Activated CD4-positive, alpha-beta memory T cell treated with anti-CD3 and anti-CD28 coated beads for 36 hours (primary cell): ENCODE measurements around the gene F10. TPM values are rescaled to one million over a fixed set of nuclear protein-coding genes. Genes with fewer than 3 reads are reported as not detected.

Source experiments
- CTCF ChIA-PET: fragments of 350-600 bp; sonication (Branson Sonifier 250); formaldehyde crosslinking; loops from one replicate; lab custom pipeline; 2021; ENCODE audit warnings: antibody characterized with exemption, inconsistent platforms; lab: Charles Lee
- POLR2A ChIA-PET: fragments of 350-600 bp; sonication (Branson Sonifier 250); formaldehyde crosslinking; loops from one replicate; lab custom pipeline; 2021; ENCODE audit warnings: antibody characterized with exemption; lab: Charles Lee
- DNase-seq: peaks from one replicate; pipeline ENCODE4 v3.0.0-alpha.2; 2020
- H3K27ac Mint-ChIP-seq: one replicate; pipeline ENCODE4 v1.8.0; 2021; ENCODE audit warnings: mixed read lengths
- H3K27me3 Mint-ChIP-seq: one replicate; pipeline ENCODE4 v1.8.0; 2021; ENCODE audit warnings: mixed read lengths
- H3K36me3 Mint-ChIP-seq: one replicate; pipeline ENCODE4 v1.8.0; 2021; ENCODE audit warnings: mixed read lengths
- H3K4me1 Mint-ChIP-seq: one replicate; pipeline ENCODE4 v1.8.0; 2021; ENCODE audit warnings: low read depth, mixed read lengths
- H3K4me3 Mint-ChIP-seq: one replicate; pipeline ENCODE4 v1.8.0; 2021; ENCODE audit warnings: mild to moderate bottlenecking, mixed read lengths
- H3K9me3 Mint-ChIP-seq: one replicate; pipeline ENCODE4 v1.8.0; 2021; ENCODE audit warnings: mixed read lengths
- intact Hi-C: fragments of 100-400 bp; cut with micrococcal nuclease; formaldehyde crosslinking; loops from one replicate; pipeline ENCODE4 v1.15.1; 2023
- total RNA-seq, 2 experiments: library from RNA; stranded (reverse); gene quantifications; one replicate each; pipeline ENCODE4 v1.2.3, GENCODE V29; 2021

Gene F10
- total RNA-seq, 2 experiments from 2014 or later: not detected

DNA sequence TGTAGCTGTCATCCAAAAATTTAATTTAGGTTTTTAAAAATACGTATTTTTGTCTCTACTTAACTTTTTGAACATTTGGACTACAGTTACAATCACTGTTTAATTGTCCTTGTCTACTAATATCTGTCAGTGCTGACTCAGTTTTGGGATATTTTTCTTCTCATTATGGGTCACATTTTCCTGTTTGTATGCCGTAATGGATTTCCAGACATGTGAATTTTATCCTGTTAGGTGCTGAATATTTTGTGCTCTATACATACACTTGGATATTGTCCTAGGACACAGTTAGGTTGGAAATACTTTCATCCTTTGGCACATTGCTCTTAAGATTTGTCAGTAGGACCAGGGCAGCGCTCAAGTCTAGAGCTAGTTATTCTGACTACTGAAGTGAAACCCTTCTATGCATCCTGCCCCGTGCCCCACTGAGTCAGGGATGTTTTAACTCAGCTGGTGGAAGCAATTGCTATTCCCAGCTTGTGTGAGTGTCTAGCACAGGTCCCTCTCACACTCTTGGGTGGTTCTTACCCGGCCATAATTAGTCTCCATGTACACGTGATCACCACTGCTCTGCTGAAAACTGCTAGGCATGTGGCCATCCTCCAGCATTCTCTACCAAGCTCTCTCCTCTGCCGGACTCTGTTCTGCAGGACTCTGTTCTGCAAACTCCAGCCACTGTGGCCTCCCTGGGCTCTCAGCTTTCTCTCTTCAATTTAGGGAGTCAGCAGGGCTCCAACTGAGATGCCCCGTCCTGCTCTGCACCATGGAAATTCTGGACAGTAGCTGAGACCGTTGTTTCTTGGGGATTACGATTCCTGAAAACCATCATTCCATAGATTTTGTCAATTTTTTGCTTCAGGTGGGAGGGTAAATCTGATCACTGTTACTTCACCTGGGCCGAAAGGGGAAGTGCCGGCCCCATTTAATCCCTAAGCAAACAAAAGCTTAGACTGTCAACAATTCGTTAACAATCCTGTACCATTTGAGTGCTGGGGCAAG lies 47.0 kb downstream of the F10 start:
- Mint-ChIP-seq H3K4me3 (no peak overlapping the region), H3K27ac (no peak overlapping the region), H3K36me3 (peaks cover 45% of the 10 kb centered on the region), H3K27me3 (no peaks in the 10 kb centered on the region), H3K9me3 (peaks cover 4% of the 10 kb centered on the region), H3K4me1 (peaks cover 22% of the 10 kb centered on the region)
- POLR2A ChIA-PET: interaction anchor here (0.5 kb wide), 1 partner anchor 436 kb away, joined by 3 read pairs; no protein-coding TSS in a partner anchor
- intact Hi-C loops: no loop called here
- CTCF ChIA-PET: interaction anchor here (1.1 kb wide), 1 partner anchor 17 kb away, joined by 5 read pairs; no protein-coding TSS in a partner anchor
- DNase-seq: peak; percentile 19

DNA sequence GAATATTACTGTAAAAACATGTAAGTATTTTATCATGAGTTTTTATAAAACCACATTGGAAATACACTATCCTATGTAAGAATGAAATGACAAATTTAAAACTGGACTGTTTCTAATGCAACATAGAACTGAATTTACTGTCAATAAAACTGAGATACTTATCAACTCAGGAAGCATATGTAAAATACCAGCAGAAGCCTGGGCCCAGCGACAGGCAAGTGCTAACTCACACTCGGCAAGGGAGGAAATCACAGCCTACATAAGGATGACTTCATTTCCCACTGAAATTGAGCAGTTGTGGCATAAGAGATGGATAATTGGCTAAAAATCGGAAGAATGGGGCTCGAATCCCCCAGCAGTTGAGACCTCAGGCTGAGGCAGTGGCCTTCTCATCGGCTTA lies 47.9 kb downstream of the F10 start:
- CTCF ChIA-PET: interaction anchor here (1.1 kb wide), 1 partner anchor 17 kb away, joined by 5 read pairs; no protein-coding TSS in a partner anchor
- Mint-ChIP-seq H3K4me1 (peaks cover 19% of the 10 kb centered on the region), H3K27me3 (no peaks in the 10 kb centered on the region), H3K9me3 (peaks cover 4% of the 10 kb centered on the region), H3K27ac (peak overlapping the region; percentile 52), H3K4me3 (no peak overlapping the region), H3K36me3 (peaks cover 52% of the 10 kb centered on the region)
- POLR2A ChIA-PET: interaction anchor here (0.5 kb wide), 1 partner anchor 437 kb away, joined by 3 read pairs; no protein-coding TSS in a partner anchor
- DNase-seq: no peak
- intact Hi-C loops: no loop called here

GRCh38 chr13:113171250-113172125 lies 48.9 kb downstream of the F10 start:
- CTCF ChIA-PET: no interaction called here
- DNase-seq: no peak
- intact Hi-C loops: no loop called here

DNA sequence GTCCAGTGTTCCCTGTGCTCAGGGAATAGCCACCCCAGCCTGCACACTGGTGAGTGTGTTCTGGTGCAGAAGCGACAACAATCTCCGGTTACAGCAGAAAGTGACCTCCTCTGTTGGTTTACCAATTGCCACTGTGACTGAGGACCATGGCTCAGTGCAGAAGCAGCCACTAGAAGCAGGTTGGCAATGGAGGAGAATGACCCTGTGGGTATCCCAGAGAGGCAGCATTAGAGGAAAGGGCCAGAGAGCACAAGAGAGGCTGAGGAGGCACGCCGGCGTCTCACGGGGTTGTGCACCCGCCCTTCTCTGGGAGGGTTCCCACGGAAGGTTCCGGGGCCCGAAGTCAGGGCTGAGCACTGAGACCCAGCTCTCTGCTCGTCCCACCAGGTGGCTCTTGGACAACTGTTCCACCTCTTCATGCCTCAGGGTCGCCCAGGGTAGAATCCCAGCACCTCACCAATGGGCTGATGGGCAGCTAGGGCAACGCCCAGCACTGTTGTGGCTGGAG lies 49.9 kb downstream of the F10 start:
- Mint-ChIP-seq H3K4me3 (no peak overlapping the region), H3K27ac (no peak overlapping the region), H3K36me3 (peaks cover 61% of the 10 kb centered on the region), H3K27me3 (no peaks in the 10 kb centered on the region), H3K4me1 (peaks cover 23% of the 10 kb centered on the region), H3K9me3 (peaks cover 4% of the 10 kb centered on the region)
- intact Hi-C loops: no loop called here
- CTCF ChIA-PET: no interaction called here
- POLR2A ChIA-PET: no interaction called here
- no peak for DNase-seq

More at GRCh38 chr13:113171250-113172125, 48.9 kb downstream of the F10 start:
- H3K27me3 Mint-ChIP-seq: no peaks in the 10 kb centered on the region
- no peak overlapping the region for H3K27ac Mint-ChIP-seq
- H3K4me3 Mint-ChIP-seq: no peak overlapping the region
- peaks cover 4% of the 10 kb centered on the region for H3K9me3 Mint-ChIP-seq
- H3K4me1 Mint-ChIP-seq: peaks cover 19% of the 10 kb centered on the region
- POLR2A ChIA-PET: interaction anchor here (0.6 kb wide), 1 partner anchor 214 kb away, joined by 3 read pairs; no protein-coding TSS in a partner anchor
- peaks cover 61% of the 10 kb centered on the region for H3K36me3 Mint-ChIP-seq

GRCh38 chr13:113176280-113176679 lies 53.7 kb downstream of the F10 start:
- intact Hi-C loops: loop anchor here (1.0 kb wide), 1 partner anchor 10 kb away; no protein-coding TSS in a partner anchor
- peaks cover 60% of the 10 kb centered on the region for H3K36me3 Mint-ChIP-seq
- peak overlapping the region; percentile 1 for H3K4me3 Mint-ChIP-seq
- H3K27ac Mint-ChIP-seq: peak overlapping the region; percentile 79
- peaks cover 33% of the 10 kb centered on the region for H3K4me1 Mint-ChIP-seq
- DNase-seq: peak; percentile 70
- no peaks in the 10 kb centered on the region for H3K27me3 Mint-ChIP-seq
- no peaks in the 10 kb centered on the region for H3K9me3 Mint-ChIP-seq
- ChIA-PET CTCF (no interaction called here), POLR2A (interaction anchor here (1.1 kb wide), 1 partner anchor 34 kb away, joined by 3 read pairs; the partner anchor contains the start of gene CUL4A)

- intact Hi-C loops: loop anchor here (1.0 kb wide), 1 partner anchor 9 kb away; no protein-coding TSS in a partner anchor
- Mint-ChIP-seq H3K36me3 (peaks cover 55% of the 10 kb centered on the region), H3K27me3 (no peaks in the 10 kb centered on the region), H3K27ac (peak overlapping the region; percentile 79), H3K9me3 (no peaks in the 10 kb centered on the region), H3K4me1 (peaks cover 32% of the 10 kb centered on the region), H3K4me3 (no peak overlapping the region)
- CTCF ChIA-PET: no interaction called here
- POLR2A ChIA-PET: no interaction called here
- DNase-seq: no peak
Observed at GRCh38 chr13:113176822-113177221, 54.2 kb downstream of the F10 start.

DNA sequence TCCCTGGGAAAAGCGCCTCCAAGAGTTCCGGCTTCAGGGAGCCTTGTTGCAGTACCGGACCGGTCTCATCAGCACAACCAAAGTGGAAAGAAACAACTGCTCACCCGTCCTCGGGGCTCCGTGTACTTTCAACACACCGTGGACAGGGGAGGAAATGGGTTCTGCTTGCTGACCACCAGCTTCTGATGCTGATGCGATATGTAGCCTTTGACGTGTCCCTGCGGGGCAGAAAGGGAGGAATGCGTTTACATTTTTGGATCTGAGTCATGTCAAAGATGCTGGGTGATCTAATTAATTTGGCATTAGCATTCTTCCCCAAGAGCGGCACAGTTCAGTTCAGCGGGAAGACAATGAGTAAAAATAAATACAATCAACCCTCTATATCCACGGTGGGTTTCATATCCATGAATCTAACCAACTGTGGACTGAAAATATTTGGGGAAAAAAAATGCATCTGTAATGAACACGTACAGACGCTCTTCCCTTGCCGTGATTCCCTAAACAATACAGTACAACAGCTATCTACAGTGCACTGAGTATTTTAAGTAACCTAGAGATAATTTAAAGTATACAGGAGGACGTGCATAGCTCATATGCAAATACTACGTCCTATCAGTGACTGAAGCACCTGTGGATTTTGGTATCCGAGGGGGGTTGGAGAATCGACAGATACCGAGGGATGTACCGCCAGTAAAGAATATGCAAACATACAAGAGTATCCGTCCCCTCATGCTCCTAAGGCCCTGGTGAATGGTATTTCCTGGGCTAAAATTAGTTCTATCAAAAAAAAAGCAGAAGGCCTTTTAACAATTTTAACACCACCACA lies 55.7 kb downstream of the F10 start:
- no peaks in the 10 kb centered on the region for H3K9me3 Mint-ChIP-seq
- intact Hi-C loops: no loop called here

GRCh38 chr13:113178896-113179167 lies 56.2 kb downstream of the F10 start:
- Mint-ChIP-seq H3K27me3 (no peaks in the 10 kb centered on the region), H3K27ac (no peak overlapping the region)
- CTCF ChIA-PET: no interaction called here

More for the DNA sequence above, 55.7 kb downstream of the F10 start:
- H3K4me1 Mint-ChIP-seq: peaks cover 36% of the 10 kb centered on the region
- POLR2A ChIA-PET: no interaction called here
- H3K4me3 Mint-ChIP-seq: no peak overlapping the region
- H3K27me3 Mint-ChIP-seq: no peaks in the 10 kb centered on the region
- no peak overlapping the region for H3K27ac Mint-ChIP-seq
- no peak for DNase-seq
- CTCF ChIA-PET: no interaction called here
- peaks cover 55% of the 10 kb centered on the region for H3K36me3 Mint-ChIP-seq

GRCh38 chr13:113179374-113180230 lies 57.0 kb downstream of the F10 start:
- ChIA-PET CTCF (interaction anchor here (0.6 kb wide), 1 partner anchor 381 kb away, joined by 4 read pairs; no protein-coding TSS in a partner anchor), POLR2A (no interaction called here)
- peaks cover 61% of the 10 kb centered on the region for H3K36me3 Mint-ChIP-seq
- peak; percentile 39 for DNase-seq
- peak overlapping the region; percentile 72 for H3K27ac Mint-ChIP-seq
- intact Hi-C loops: no loop called here
- H3K4me3 Mint-ChIP-seq: no peak overlapping the region
- no peaks in the 10 kb centered on the region for H3K9me3 Mint-ChIP-seq
- peaks cover 42% of the 10 kb centered on the region for H3K4me1 Mint-ChIP-seq
- no peaks in the 10 kb centered on the region for H3K27me3 Mint-ChIP-seq

More at GRCh38 chr13:113178896-113179167, 56.2 kb downstream of the F10 start:
- peaks cover 41% of the 10 kb centered on the region for H3K4me1 Mint-ChIP-seq
- no peak overlapping the region for H3K4me3 Mint-ChIP-seq
- intact Hi-C loops: no loop called here
- peaks cover 60% of the 10 kb centered on the region for H3K36me3 Mint-ChIP-seq
- DNase-seq: no peak
- POLR2A ChIA-PET: no interaction called here
- no peaks in the 10 kb centered on the region for H3K9me3 Mint-ChIP-seq

GRCh38 chr13:113182046-113182445 lies 59.4 kb downstream of the F10 start:
- Mint-ChIP-seq H3K27ac (peak overlapping the region; percentile 5), H3K9me3 (no peaks in the 10 kb centered on the region)
- intact Hi-C loops: no loop called here

More at GRCh38 chr13:113182046-113182445, 59.4 kb downstream of the F10 start:
- DNase-seq: no peak
- Mint-ChIP-seq H3K4me3 (no peak overlapping the region), H3K4me1 (peaks cover 50% of the 10 kb centered on the region), H3K27me3 (no peaks in the 10 kb centered on the region), H3K36me3 (peaks cover 53% of the 10 kb centered on the region)
- ChIA-PET CTCF (no interaction called here), POLR2A (no interaction called here)
